Body of pancreas (tissue), 4 donors: ENCODE measurements around the gene PLPPR3.

Source experiments
- CTCF ChIP-seq, 7 experiments: fragments of 450-650 bp in 4 of 7; fragments of 200-600 bp in 3 of 7; sonication (generic) in 3 of 7; IDR thresholded peaks; one replicate each; pipeline ENCODE4 v1.5.1; 2016 to 2019; ENCODE audit warnings: antibody characterized with exemption in 7 of 7
- POLR2A ChIP-seq, 3 donors: fragments of 450-650 bp; IDR thresholded peaks; one replicate each; pipeline ENCODE4 v1.6.1; 2016; ENCODE audit warnings: antibody characterized with exemption in 3 of 3, mild to moderate bottlenecking in 2 of 3

DNA sequence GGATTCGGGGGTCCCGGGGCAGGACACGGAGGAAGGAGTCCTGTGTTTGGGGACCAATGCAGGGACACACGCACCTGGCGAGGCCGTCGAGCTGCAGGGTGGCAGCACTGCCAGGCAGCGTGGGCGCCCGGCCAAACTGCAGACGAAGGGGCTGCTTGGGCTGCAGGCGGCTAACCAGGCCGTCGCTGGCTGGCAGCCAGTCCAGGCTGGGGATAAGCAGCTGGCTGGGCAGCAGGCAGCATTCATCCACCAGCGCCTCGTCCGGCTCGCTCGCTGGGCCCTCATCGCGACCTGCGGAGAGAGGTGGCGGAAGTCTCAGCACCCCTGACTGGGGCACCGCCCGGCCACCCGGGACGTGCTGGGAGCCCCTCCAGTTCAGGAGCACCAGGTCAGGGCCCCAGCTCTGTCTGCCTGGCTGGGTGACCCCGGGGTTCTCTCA, 49.2 kb upstream of the PLPPR3 start:
- TF ChIP-seq CTCF (IDR thresholded peaks at IDR 0.05): no peak
- no peak for TF ChIP-seq POLR2A (IDR thresholded peaks at IDR 0.05)
